Suppressor macrophage treated with lipopolysaccharide for 4 hours (primary cell): ENCODE results near the gene CFAP299.
"Not testable (repeated sequence)": the region's sequence is repeated elsewhere in the genome, so short reads cannot be mapped to it uniquely, and the experiment has no call there.

Experiments used
- DNase-seq: peaks from one replicate; pipeline ENCODE4 v3.0.0-alpha.2; 2020

Gene CFAP299

DNA sequence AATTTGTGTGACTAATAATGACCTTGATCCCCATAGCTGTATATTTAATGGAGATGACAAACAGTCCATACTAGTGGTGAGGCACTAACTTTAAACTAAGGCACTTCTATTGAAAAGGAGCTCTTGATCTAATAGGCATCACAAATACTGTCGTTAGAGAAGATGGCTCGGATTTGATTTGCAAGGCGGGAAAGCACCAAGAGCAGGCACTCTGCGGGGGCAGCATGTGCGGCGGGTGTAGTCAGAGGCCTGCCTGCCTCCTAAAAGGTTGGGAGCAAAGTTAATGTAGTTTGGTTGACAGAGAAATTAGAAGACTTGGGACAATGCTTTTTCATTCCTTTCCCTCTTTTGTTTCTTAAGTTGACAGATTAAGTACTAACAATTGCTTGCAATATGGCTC, 278.8 kb downstream of the CFAP299 start:
- DNase-seq: no peak

DNA sequence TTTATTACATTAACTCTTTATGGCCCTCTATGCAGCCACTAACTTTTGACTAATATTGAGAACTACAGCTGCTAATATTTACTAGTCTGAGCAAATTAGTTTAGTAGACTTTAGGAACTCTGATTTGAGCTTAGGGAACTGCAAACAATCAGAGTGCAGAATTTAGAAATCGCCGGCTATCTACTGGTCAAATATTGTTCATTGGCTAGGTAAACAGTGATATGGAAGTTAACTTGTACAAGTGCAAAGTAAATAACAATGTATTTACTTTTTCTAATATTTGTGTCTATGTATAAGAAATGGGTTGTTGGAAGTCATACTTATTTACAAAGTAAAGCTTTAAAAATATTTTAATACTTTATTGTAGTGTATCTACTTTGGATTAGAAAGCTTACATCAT, 279.6 kb downstream of the CFAP299 start:
- DNase-seq: no peak

GRCh38 chr4:80619070-80619674, 283.6 kb downstream of the CFAP299 start:
- no peak for DNase-seq

- no peak for DNase-seq
Measured at GRCh38 chr4:80631861-80632260, 296.3 kb downstream of the CFAP299 start.

- no peak for DNase-seq
Measured at GRCh38 chr4:80637190-80637589, 301.7 kb downstream of the CFAP299 start.

DNA sequence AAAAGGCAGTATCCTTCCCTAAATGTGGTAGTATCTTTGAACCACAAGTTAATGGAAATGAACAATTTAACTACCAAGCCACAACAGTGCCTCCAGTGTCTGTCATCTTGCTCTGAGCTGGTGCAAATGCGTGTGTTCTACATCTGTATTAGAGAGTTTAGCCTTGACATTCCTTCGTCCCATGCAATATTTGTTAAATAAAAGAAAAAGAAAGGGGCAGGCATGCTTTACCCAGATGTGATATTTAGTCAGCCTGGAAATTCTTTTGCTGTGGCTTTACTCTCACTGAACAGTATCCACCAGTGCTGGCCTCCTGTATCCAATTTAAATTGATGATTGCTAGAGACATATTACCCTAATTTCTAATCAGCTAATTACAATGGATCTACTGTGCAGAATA, 310.5 kb downstream of the CFAP299 start:
- DNase-seq: no peak

GRCh38 chr4:80655662-80656061, 320.1 kb downstream of the CFAP299 start:
- DNase-seq: no peak

DNA sequence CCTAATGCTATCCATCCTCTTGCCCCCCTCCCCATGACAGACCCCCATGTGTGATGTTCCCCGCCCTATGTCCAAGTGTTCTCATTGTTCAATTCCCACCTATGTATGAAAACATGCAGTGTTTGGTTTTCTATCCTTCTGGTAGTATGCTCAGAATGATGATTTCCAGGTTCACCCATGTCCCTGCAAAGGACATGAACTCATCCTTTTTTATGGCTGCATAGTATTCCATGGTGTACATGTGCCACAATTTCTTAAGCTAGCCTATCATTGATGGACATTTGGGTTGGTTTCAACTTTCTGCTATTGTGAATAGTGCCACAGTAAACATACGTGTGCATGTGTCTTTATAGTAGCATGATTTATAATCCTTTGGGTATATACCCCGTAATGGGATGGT, 334.6 kb downstream of the CFAP299 start:
- not testable (repeated sequence) for DNase-seq

DNA sequence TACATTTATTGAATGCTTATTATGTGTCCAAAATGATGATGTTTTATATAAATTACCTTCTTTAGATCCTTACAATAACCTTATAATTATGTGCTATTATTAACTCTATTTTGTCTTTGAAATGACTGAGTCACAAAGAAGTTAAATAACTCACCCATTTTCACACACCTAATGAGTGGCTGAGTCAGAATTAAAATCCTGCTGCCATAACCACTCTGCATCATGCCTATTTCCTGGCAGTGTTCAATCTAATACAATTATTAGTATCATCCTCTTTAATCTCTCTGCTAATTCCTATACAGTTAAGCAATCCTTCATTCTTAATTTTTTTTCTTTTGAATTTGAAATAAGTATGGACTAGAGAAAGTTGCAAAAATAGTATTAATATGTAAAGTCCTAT, 342.9 kb downstream of the CFAP299 start:
- no peak for DNase-seq

DNA sequence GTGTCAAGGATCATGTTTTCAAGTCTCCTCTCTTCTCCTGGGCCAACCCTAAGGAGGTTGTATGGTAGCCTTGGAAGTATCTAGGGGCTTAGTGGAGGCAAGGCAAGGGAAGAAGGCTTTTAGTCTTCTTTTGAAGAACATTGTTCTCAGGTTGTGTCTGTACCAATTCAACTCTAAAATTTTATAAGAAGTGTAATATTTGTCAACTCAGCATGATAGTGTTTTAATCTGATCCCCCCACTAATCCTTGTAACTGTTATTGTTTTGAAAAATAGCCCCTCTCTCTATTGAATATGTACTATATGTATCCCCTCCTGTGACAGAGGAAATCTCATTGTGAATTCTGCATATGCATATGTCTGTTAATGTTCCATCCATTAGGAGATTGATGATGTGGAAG, 345.4 kb downstream of the CFAP299 start:
- no peak for DNase-seq

DNA sequence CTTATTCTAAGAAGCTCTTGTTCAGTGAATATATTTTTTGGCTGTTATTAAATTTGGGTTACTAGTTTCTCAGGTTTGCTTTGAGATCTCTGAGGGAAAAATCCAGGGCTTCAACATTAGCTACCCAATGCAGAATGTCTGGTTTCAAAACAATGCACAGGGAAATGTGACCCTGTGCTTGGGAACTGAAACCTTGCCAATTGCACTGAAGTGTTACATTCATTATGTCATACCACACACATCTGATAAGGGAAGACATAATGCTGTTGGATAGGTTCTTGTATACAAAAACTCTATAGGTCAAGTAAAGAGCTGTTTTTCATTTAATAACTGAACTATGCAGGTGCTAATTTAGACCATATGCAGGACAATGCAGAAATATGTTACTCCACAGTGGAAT, 349.7 kb downstream of the CFAP299 start:
- no peak for DNase-seq

- not testable (repeated sequence) for DNase-seq
Measured at GRCh38 chr4:80687736-80688135, 352.2 kb downstream of the CFAP299 start.

GRCh38 chr4:80694171-80694570, 358.6 kb downstream of the CFAP299 start:
- no peak for DNase-seq

GRCh38 chr4:80705311-80705710, 369.8 kb downstream of the CFAP299 start:
- DNase-seq: no peak

- no peak for DNase-seq
Measured at GRCh38 chr4:80709082-80709869, 373.7 kb downstream of the CFAP299 start.

GRCh38 chr4:80710748-80711451, 375.4 kb downstream of the CFAP299 start:
- DNase-seq: no peak

DNA sequence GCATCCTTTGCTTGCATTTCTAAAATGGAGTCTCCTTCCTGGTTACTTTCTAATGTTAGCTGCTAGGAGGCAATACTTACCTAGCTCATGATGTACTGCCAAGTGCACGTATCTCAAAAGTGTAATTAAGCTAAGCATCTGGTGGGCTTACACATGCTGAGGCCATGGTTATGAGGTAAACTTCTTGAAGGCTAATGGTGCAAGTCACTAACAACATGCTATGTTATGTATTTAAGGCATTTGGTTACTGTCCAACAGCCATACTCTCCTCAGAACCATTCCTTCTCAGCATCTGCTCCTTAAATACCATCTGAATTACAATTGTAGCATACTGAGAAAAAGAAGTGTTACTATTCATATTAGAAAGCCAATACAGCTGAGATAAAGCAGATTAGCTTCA, 376.4 kb downstream of the CFAP299 start:
- DNase-seq: no peak

GRCh38 chr4:80713409-80713808, 377.9 kb downstream of the CFAP299 start:
- no peak for DNase-seq

- no peak for DNase-seq
Measured at GRCh38 chr4:80717204-80717603, 381.7 kb downstream of the CFAP299 start.

DNA sequence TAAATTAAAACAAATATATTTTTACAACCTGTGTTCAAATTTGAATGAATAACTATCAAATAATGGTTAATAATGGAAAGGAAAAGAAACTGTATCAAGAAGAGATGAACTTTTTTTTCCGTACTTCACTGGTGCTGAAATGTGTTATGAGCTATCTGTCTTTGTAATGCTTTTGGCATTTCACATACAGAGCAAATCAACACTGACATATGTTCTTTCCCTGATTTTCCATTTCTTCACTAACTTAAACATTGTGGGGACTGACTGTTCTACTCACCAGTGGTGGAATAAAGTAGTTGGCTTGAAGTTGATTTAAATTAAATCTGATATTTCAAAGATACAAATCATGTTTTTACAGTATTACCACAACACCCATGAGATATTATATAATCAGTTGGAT, 390.9 kb downstream of the CFAP299 start:
- DNase-seq: no peak

- no peak for DNase-seq
Measured at GRCh38 chr4:80730158-80730557, 394.6 kb downstream of the CFAP299 start.

- DNase-seq: no peak
Measured at GRCh38 chr4:80731436-80731835, 395.9 kb downstream of the CFAP299 start.

DNA sequence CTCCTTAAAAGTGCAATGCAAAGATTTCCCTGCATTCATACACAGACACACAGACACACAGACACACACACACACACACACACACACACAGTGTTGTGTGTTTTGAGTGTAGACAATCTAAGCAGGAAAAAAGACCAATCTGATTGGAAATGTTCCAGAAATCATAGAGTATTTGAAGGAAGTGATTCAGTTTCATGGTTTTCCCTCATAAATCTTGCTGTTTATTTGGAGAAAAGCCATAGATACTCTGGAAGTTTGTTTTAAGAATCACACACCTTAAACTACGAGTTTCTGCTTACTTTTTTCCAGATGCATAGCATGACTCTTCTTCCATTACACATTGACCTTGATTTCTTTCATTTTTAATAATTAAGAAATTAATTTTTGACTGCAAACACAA, 396.5 kb downstream of the CFAP299 start:
- DNase-seq: no peak

DNA sequence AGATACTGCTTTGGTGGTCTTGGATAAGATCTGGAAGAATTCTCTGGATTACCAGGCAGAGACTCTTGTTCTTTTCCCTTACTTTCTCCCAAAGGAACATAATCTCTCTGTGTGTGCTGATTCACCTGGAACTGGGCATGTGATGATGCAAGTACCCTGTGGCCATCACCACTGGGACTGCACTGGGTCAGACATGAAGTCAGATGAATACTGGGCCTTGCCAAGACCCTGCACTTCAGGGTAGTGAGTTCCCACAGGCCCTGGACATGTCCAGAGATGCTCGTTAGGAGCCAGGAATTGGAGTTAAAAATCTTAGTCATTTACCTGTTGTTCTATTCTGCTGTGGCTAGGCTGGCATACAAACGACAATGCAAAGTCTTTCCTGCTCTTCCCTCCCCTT, 404.8 kb downstream of the CFAP299 start:
- no peak for DNase-seq
